ENCODE results near the gene CCDC63. TPM values are rescaled to one million over a fixed set of nuclear protein-coding genes. Genes with fewer than 3 reads are reported as not detected.

CCDC63 gene
- total and polyA plus RNA-seq, 2 donors (not counting 3 experiments of a cell fraction or from before 2014, with no cell fraction given) = not detected

GRCh38 chr12:110865521-110865920 is 18.7 kb downstream of the CCDC63 start:
- no peak for DNase-seq (ENCODE audit: low read depth, low spot score)
- Histone ChIP-seq H3K9me1 (replicated peaks; ENCODE audit: control insufficient read depth, extremely low read depth, insufficient read depth, low read length) (no peaks in the 10 kb centered on the region), H3K27me3 (ENCODE audit: control insufficient read depth in 2 of 2, insufficient read depth in 2 of 2, low read length in 2 of 2) (peaks cover 0 to 3% of the 10 kb centered on the region in 2 experiments), H4K20me1 (replicated peaks; ENCODE audit: control insufficient read depth, extremely low read depth, insufficient read depth, low read length) (no peaks in the 10 kb centered on the region), H2AFZ (ENCODE audit: low read depth, low read length) (no peak overlapping the region), H3K9me3 (replicated peaks; ENCODE audit: control insufficient read depth, insufficient read depth, low read length) (no peaks in the 10 kb centered on the region), H3K4me3 (replicated peaks in 1 of 3; ENCODE audit: insufficient read depth in 1 of 3, low read depth in 1 of 3, low read length in 3 of 3) (no peak overlapping the region), H3K36me3 (ENCODE audit: control insufficient read depth in 2 of 2, extremely low read depth in 1 of 2, insufficient read depth in 2 of 2, low read length in 2 of 2) (no peaks in the 10 kb centered on the region), H3K4me2 (ENCODE audit: insufficient read depth, low read length) (no peak overlapping the region), H3K27ac (ENCODE audit: insufficient read depth, low read depth, low read length) (no peak overlapping the region), H3K79me2 (ENCODE audit: control insufficient read depth, insufficient read depth, low read length) (no peaks in the 10 kb centered on the region), H3K9ac (replicated peaks; ENCODE audit: extremely low read depth, insufficient read depth, low read length) (no peak overlapping the region), H3K4me1 (ENCODE audit: control insufficient read depth, extremely low read depth, insufficient read depth, low read length) (no peaks in the 10 kb centered on the region)
- POLR2A ChIA-PET = no interaction called here
- BruUV-seq (replicated peaks) = no TSS peak
- no peak for FAIRE-seq
- intact Hi-C loops (cut with micrococcal nuclease) (no loop called here), dilution Hi-C loops (cut with MboI; ENCODE audit: extremely low pct_ligation_motif_present, low sequenced_read_pairs) (no loop called here)
- CTCF ChIA-PET = interaction anchor here (1.2 kb wide), 1 partner anchor 17 kb away, joined by 3 read pairs; no protein-coding TSS in a partner anchor
- TF ChIP-seq JUN (IDR thresholded peaks at IDR 0.05; ENCODE audit: borderline replicate concordance, insufficient read depth, insufficient read length, low read depth) = no peak
- no peak for TF ChIP-seq POLR2A (IDR thresholded peaks at IDR 0.05; ENCODE audit: low read depth, low read length)
- no peak for TF ChIP-seq FOS (IDR thresholded peaks at IDR 0.05; ENCODE audit: borderline replicate concordance, insufficient read depth, low read length)
- no peak for TF ChIP-seq CTCF (IDR thresholded peaks at IDR 0.05; ENCODE audit: extremely low read depth in 1 of 2, insufficient read depth in 1 of 2, low read depth in 1 of 2, low read length in 2 of 2)
- TF ChIP-seq MYC (IDR thresholded peaks at IDR 0.05; ENCODE audit: low read depth, low read length) = no peak

GRCh38 chr12:110869026-110869425 is 22.2 kb downstream of the CCDC63 start:
- no peaks in the 10 kb centered on the region for H3K9me3 ChIP-seq (replicated peaks; ENCODE audit: control insufficient read depth, insufficient read depth, low read length)
- no peak overlapping the region for H2AFZ ChIP-seq (ENCODE audit: low read depth, low read length)
- peaks cover 1 to 2% of the 10 kb centered on the region in 2 experiments for H3K27me3 ChIP-seq (ENCODE audit: control insufficient read depth in 2 of 2, insufficient read depth in 2 of 2, low read length in 2 of 2)
- H3K4me2 ChIP-seq (ENCODE audit: insufficient read depth, low read length) = no peak overlapping the region
- TF ChIP-seq MYC (IDR thresholded peaks at IDR 0.05; ENCODE audit: low read depth, low read length) = no peak
- no peak for TF ChIP-seq FOS (IDR thresholded peaks at IDR 0.05; ENCODE audit: borderline replicate concordance, insufficient read depth, low read length)
- no peaks in the 10 kb centered on the region for H3K36me3 ChIP-seq (ENCODE audit: control insufficient read depth in 2 of 2, extremely low read depth in 1 of 2, insufficient read depth in 2 of 2, low read length in 2 of 2)
- no peaks in the 10 kb centered on the region for H4K20me1 ChIP-seq (replicated peaks; ENCODE audit: control insufficient read depth, extremely low read depth, insufficient read depth, low read length)
- intact Hi-C loops (cut with micrococcal nuclease) = no loop called here
- FAIRE-seq = no peak
- DNase-seq (ENCODE audit: low read depth, low spot score) = no peak
- H3K27ac ChIP-seq (ENCODE audit: insufficient read depth, low read depth, low read length) = no peak overlapping the region
- ChIA-PET CTCF (interaction anchor here (1.1 to 2.3 kb wide), 2 partner anchors 19 to 429 kb away, joined by 3 to 7 read pairs; no protein-coding TSS in a partner anchor), POLR2A (no interaction called here)
- H3K9ac ChIP-seq (replicated peaks; ENCODE audit: extremely low read depth, insufficient read depth, low read length) = no peak overlapping the region
- no peaks in the 10 kb centered on the region for H3K79me2 ChIP-seq (ENCODE audit: control insufficient read depth, insufficient read depth, low read length)
- dilution Hi-C loops (cut with MboI; ENCODE audit: extremely low pct_ligation_motif_present, low sequenced_read_pairs) = no loop called here
- no peak overlapping the region for H3K4me3 ChIP-seq (replicated peaks in 1 of 3; ENCODE audit: insufficient read depth in 1 of 3, low read depth in 1 of 3, low read length in 3 of 3)
- no peaks in the 10 kb centered on the region for H3K4me1 ChIP-seq (ENCODE audit: control insufficient read depth, extremely low read depth, insufficient read depth, low read length)
- no TSS peak for BruUV-seq (replicated peaks)
- H3K9me1 ChIP-seq (replicated peaks; ENCODE audit: control insufficient read depth, extremely low read depth, insufficient read depth, low read length) = no peaks in the 10 kb centered on the region

Measured in endothelial cell of umbilical vein (primary cell).